IPS DF 19.7 (cell line): Measurements from ENCODE around the gene UNCX.

Experiments used
- DNase-seq: peaks from one replicate; pipeline ENCODE4 v3.0.0-alpha.2; 2013; ENCODE audit warnings: low read depth, low spot score

Gene UNCX

DNA sequence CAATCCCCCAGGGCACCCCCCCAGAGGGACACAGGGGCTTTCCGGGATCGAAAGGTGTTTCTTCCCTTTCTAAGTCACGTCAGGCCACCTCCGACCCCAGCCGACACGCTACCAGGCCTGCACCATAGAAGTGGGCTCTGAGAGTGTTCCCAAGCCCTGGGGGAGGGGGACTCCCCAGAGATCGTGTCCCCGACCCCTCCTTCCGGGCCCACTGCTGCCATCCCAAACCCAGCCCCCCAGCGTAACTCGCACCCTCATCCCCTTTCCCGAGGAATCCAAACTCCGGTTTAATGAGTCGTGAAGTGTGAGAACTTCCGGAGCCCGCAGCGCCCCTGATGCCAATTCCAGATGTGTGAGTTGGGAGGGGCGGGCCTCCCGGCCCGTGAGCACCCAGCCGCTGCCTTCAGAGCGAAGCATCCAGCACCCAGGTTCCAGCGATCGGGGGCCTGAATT is 11.3 kb downstream of the UNCX start:
- no peak for DNase-seq

DNA sequence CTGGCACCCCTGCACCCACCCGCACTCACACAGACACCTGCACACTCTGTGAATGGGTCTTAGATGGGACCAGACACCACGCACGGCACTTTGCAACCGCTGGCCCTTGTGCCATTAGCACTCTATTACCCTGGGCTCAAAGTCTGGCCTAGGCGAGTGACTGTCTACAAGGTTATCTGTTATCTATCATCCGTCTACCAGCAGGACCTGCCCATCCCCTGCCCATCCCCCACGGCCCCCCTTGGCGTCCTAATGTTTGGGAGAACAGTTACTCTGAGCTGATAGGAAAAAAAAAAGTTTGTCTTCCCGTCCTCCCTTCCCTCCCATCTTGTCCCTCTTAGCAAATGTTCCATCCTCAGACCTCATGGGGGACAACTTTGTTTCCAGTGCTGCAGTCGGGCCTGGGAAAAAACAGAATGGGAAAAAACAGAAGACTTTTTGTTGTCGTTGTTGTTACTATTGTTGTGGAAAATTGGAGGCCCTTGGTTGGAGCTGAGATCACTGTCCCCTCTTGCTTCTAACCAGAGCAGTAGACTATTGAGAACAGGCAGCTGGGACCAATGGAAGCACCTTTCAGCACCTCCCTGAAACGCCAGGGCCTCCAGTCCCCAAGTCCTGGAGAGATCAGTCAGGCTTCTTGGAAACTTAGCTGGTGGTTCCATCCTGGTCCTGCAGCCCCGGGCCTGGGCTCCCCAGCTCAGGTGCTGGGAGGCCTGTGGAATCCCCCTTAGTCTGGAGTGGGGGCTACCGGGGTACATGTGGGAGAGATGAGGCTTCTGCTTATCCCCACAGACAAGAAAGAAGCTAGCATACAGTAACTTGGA is 12.2 kb downstream of the UNCX start:
- no peak for DNase-seq

DNA sequence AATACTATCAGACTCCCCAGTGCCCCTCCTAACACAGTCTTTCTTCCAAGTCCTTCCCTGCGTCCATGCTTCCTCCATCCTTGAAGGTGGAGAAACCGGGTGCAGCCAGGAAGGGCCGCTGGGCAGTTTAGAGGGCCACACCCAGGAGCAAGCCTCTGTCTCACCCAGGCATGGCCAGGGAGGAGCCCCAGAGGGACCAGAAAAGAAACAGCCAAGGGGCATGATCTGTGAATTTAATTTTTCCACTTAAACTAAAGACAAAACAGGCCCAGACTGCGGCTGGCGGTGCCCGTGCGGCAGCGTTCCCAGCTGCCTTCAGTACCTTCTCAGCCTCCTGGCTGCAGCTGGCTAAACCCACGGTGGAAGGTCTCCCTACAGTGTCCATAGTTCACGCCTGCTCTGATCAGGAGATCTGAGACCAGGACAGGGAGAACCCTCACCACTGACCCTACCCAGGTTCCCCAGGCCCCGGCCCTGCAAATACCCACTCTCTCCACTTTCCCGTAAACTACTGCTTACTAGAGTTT is 12.9 kb downstream of the UNCX start:
- DNase-seq, result no peak

DNA sequence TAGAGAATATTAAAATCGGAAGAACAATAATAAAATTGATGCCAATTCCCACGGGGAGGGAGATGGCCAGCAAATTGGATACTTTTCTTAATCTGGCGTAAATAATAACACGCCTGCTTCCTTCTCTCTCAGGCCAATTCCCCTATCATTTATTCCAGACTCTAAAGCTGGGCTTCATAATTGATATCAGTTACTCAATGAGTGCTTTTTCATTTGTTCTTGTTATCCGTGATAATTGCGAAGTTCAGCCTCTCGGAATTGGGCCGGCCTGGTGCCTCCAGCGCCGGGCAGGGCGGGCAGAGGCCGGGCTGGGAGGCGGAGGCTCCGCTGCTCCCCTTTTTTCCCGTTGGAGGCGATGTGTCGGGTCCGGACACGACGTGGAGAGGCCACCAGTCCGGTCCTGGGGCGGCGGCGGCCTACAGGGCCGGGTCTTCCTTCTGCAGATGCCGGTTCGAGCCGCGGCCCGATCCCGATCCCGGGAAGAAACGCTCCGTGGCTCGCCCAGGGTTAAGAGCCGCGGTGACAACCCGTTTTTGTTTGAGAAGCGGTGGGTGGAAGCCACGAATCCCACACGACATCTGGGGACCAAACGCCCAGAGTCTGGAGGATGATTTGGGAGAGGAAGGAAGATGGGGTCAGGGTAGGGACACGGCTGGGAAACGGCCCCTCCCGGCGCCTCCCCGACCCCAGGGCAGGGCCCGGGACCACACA is 13.6 kb downstream of the UNCX start:
- no peak for DNase-seq

DNA sequence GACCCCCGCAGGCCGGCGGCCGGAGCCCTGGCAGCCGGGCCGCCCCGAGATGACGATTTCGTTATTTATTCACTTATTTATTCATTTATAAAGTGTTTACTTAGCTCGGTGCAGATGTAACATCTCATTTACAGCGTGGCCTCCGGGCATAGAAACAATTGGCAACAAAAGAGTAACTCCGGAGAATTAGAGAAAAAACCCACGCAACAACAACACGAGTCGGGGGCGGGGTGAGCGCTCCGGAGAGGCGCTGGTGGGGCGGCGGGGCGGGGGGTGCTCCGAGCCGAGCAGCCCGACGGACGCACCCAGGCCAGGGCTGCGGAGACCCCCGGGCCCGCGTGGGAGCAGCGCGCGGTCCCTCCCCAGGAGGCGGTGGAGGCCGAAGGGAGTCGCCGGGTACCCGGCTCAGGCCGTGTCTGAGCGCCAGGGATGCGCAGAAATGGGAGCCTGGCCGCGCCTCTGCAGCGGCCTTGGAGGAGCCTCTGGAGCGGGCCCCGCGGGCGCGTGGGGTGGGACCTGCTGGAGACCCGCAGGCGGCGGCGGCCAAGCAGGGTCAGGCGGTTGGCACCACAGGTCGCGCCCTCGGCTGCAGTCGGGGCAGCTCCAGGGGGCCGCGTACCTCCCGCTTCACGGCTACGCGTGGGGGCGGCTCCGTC is 14.3 kb downstream of the UNCX start:
- DNase-seq, result no peak

DNA sequence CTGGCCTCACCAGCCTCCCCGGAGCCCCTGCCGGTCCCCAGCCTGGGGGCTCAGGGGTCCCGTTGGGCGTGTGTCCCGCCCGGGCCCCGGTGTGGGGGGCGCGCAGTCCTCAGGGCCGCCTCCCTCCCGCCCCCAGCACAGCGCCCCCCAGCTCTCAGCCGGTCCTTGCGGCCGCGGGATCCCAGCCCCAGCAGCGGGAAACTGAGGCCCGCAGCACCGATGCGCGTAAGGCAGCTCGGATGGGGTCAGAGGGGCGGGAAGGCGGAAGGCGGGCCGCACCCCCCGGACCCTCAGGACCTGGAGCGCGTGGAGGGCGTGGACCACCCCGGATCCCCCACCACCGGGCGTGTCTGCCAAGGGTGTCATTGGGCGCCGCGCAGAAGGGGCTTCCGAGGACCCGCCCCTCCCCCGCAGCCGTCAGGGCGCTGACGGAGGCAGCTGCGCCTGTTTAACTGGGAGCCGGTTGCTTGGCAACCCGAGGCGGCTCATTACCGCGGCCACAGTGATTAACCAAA is 14.9 kb downstream of the UNCX start:
- DNase-seq, result no peak

DNA sequence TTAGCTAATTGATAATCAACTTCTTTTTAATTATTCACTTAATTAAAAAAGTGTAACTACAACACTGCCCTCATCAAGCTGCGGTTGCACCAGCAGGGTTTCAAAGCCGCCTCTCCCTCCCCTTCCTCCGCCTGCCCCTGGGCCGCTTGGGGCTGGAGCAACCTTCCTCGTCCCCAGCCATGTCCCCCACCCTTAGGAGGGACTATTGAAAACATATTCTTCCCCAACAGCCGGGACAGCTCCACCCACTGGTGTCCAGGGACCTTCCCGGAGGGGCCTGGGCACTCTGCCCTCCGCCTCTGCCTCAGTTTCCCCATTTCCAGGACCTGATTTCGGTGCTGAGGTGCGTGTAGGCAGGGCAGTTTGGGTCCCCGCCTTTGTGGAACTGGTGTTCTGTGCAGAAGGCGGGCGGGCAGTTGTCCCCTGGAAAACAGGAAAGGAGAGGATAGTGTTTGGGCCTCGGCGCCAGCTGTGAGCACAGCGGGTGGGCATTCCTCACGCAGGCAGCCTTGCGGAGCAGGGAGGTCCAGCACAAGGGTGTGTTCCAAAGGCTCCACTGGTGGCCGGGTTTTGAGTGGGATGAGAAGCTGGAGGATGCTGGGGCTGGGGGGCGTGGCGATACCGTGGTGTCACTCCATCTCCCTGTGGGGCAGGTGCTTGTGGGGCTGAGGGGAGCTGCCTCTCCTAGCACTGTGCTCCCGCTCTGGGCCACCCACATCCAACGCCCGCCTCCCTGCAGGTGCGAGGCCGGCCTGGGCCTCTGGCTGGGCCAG is 15.7 kb downstream of the UNCX start:
- DNase-seq, result no peak

DNA sequence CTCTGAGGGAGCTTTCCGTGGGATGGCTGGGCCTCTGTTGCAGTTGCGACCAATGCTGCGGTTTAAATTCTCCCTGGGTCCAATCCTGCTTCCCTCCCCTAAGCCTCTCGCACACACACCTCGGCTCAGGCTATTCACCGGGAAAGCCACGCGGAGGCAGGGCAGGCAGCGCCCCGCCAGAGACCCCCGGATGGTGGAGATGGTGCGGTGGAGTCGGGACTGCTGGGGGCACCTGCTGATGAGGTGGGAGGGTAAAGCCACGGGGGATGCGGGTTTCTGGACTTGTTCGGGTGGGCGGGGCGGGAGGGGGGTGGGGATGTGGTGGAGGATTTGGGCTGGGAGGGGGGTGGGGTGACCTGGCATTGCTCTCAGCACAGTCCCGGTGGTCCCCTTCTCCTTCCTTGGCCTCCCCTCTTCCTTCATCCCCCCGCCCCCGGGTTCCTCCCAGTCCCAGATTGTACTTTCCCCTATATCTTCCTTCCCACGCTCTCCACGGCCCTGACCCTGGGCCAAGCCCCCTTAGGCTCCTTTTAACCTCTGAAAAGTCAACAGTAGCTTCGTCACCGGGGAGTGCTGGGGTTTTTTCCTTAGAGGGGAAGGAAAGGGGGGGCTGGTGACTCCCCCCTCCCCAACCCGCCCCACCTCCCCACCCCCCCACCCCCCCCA is 16.4 kb downstream of the UNCX start:
- DNase-seq, result no peak

DNA sequence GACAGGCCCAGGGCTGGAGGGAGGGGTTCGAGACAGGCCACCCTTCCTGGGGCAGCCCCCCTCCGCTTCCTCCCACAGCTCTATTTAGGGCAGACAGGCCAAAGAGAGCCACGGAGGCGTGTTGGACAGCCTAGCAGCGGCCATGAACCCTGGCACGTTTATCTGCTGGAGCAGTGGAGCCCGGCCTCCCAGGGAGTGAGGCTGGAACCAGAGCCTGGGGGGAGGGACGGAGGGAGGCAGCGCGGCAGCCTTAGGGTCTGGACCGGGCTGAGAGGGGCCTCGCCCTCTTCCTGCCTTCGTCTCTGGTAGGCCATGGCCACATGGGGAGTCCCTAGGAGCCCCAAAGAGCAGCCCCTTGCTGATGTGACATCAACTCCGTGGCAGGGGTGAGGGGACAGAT is 17.1 kb downstream of the UNCX start:
- DNase-seq, result no peak

DNA sequence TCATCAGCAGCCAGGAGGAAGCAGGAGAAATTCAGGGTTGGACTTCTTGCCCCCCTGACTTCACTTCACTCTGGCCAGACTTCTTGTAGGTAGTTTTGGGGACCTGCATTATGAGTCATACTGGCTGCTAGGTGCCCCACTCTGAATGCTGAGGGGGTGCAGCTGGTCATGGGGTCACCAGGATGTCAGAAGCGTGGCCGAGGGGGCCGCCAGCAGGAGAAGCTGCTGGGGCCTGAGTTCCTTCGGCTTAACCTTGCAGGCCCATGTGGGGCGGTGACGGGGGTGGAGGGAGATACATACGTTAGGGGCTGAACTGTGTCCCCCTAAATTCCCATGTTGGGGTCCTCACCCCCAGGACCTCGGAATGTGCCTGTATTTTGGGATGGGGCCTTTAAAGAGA is 18.2 kb downstream of the UNCX start:
- no peak for DNase-seq

DNA sequence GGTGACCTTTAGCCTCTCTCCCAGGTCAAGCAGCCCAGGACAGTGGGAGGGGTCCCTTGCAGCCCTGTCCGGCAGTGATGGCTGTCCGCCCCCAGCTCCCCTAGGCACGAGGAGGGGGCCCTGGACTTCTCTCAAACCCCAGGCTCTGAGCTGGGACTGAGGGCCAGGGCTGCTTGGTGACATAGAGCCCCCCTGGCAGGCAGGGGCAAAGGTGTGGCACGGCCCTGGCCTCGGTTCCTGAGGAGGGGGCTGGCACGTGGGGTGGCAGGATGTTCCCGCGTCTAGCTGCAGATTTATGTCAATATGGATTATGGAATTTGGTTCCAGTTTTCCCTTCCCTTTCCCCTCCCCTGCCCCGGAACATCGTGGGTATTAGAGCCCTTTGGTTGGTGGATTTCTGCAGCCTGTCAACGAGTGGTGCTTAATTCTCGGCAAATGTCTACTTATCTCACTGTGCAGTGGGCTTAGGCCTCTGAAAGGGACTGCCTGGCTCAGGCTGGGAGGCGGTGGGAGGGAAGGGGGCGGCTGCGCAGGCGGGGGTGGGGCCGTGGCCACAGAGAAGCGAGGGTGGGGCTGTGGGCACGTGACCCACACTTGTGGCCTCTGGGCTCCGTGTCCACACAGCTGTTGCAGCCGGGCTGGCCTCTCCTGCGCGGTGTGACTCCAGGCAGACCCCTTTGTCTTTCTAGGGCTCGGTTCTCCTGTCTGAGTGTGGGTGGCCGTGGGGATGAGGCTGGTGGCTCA is 19.3 kb downstream of the UNCX start:
- DNase-seq, result no peak

DNA sequence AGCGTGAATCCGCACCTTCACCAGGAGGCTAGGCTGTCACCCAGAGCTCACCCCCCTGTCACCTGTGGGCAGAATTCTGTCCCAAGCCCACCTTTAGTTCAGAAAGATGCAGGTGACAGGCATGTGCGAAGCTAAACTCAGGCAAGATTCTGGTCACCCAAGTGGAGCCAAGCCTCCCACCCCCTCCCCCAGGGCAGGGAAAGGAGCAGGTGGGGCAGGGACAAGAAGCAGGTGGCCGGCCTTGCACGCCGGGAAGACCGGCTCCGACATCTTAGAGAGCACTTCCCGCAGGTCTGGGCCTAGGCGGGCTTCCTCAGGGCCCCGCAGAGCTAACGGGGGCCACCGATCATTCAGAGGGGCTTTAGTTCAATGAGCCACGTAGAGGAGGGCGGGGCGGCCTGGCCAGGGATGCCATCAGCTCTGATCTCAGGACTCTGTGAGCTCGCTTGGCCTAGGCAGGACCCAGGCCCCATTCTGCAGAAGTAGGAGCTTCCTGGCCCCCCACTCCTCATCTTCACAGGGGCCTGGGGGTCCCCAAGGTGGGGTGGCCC is 19.9 kb downstream of the UNCX start:
- no peak for DNase-seq

DNA sequence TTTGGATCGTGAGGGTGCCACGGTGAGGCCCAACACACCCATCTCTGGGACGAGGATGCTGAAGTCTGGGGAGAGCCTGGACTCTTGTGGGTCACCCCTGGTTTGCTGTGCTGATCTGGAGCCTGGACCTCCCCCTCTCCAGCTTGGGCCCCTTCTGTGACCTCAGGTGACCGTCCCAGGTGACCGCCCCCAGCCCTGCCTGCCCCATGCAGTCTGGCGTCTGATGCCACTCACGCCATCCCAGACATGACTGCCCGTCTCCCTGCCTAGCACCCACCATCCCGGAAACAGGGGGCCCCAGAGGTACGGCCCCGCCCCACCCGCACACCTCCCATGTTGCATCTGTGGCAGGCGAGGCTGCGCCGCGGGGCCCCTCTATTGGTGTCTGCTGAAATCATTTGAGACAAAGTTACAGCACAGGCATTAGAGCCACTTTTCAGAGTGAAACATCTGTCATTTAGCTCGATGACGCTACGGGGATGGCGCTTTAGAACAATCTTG is 21.1 kb downstream of the UNCX start:
- no peak for DNase-seq

DNA sequence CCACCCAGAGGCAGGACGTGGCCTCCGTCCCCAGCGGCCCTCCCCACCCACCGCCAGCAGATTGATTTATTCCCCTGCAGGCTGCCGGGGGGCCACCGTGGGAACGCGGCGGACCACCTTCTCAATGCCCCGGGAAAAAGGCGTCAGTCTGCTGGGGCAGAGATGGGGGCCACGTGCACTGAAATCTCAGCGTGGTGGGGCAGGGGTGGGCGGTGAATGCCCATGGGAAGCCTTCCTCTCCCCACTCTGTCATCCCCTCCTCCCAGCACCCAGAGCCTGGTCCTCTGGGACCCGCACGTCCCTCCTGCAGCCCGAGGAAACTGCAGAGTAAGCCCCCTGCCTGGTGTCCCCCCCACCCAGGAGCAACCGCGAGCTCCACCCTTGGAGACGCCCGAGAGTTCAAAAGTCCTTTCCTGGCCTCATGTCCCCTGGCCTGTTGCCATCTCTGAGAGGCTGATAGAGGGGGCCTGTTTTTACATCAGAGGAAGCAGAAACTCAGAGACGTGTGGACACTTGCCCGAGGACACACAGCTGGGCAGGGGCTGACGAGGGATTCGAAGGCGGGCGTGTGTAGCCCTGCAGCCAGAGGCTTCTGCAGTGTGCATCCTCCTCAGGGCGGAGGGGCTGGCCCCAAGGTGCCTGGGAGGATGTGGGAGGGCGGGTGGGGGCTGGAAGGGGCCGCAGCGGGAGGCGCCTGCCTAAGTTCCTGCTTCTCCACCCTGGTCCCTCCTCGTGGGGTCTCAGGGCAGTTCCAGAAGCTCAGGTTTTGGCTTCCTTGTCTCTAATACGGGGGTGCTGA is 21.8 kb downstream of the UNCX start:
- no peak for DNase-seq

DNA sequence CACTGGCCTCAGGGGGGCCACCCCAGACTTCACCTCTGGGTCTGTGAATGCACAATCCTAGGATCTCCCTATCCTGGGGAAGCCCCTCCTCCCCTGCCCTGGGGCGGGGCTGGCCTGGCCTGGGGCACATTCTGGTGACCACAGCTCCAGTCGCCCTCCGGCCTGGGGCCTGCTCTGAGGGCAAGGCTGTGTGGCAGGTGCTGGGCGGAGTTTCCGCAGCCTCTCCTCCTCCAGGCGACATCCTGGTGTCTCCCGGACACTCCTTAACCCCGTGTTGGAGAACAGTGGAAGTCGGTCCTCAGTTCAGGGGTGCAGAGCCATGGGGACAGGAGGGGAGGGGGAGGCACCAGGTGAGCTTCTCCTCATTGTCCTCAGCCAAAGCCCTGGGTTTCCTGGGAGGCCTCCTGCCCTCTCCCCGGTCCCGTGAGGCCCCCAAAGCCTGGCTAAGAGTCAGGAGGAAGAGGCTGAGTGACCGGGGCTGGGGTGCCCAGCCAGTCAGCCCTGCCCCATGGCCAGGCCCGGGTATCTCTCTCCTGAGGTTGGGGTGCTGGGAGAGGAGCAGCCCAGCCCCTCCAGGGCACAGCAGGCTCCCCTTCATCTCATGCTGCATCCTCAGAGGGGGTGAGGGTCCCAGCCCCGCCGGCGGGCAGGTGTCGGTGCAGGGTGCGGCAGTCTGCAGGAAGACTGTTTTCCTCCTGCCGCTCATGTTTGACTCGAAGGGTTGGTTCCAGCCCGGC is 22.6 kb downstream of the UNCX start:
- no peak for DNase-seq

DNA sequence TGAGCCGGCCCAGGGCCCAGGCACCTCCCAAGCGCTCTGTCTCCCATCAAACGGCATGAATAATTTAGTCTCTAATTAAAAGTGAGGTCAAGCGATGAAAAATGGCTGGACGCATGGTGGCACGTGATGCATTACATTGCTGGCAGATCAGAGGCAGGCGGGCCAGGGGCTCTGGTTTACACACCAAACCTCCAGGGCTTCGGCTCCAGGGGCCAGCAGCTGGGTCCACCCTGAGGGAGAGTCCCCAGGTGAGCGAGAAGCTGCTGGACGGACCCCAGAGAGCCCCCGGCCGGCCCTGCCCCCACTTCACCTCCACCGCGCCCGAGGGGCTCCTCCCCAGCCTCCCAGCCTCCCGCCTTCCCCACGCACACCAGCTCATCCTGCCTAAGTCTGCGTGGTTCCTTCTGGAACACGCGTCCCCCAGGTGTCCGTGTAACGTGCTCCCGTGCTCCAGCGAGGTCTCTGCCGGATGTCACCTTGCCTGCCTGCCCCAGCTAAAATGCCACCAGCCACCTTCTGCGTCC is 23.2 kb downstream of the UNCX start:
- DNase-seq, result no peak

DNA sequence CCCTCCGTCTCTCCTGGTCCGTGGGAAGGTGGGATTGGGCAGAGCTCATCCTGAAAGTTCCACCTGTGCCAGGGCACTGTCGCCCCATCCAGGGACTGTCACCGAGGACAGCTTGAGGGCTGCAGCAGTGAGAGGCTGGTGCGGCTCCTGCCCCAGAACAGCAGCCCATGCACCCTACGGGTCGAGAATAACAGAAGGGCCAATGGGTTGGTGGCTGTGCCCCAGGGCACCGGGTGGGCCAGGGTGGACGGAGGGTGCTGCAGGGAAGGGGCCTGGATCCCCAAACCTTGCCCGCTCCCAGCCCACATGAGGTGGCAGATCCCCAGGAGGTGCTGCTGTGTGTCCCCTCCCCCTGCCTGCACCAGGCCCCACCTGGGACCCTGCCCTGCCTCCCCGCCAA is 23.9 kb downstream of the UNCX start:
- DNase-seq, result no peak

DNA sequence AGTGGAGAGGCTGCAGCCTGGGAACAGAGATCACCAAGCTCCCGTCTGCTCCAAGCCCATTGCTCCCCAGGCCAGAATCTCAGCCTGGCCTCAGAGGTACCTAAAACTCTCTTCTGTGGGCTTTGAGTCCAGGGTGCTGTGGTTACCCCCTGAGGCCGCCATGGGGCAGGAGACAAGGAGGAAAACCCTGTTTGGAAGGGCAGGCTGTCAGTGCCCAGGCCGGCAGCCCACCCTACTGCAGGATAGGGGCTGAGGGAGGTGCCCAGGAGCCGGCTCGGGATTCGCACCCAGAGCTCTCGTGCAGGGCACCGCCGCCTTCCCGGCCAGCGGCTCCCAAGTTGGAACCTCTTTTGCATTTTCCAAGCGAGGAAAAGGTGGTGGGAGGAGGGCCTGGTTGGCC is 24.5 kb downstream of the UNCX start:
- DNase-seq, result no peak
